ENCODE results near the gene PIK3R4. TPM values are rescaled to one million over a fixed set of nuclear protein-coding genes. Genes with fewer than 3 reads are reported as not detected.

Gene PIK3R4
- total RNA-seq, 3 donors from 2014 or later: 20.1 to 27.5 (median 23.6) TPM

- H3K4me3 ChIP-seq: no peak overlapping the region
- no peak for TF ChIP-seq CTCF (IDR thresholded peaks at IDR 0.05)
- H3K36me3 ChIP-seq (ENCODE audit: low read depth): no peaks in the 10 kb centered on the region
- ATAC-seq (no peak), DNase-seq (no peak)
- no peaks in the 10 kb centered on the region for H3K9me3 ChIP-seq
- intact Hi-C loops (cut with DNase I, micrococcal nuclease): no loop called here
- H3K4me1 ChIP-seq (ENCODE audit: low read depth): no peaks in the 10 kb centered on the region
Measured at GRCh38 chr3:130644628-130645253, 101.9 kb downstream of the PIK3R4 start.

- ATAC-seq: no peak
- Histone ChIP-seq H3K4me1 (ENCODE audit: low read depth) (no peaks in the 10 kb centered on the region), H3K4me3 (no peak overlapping the region), H3K36me3 (ENCODE audit: low read depth) (no peaks in the 10 kb centered on the region), H3K9me3 (no peaks in the 10 kb centered on the region)
- no peak for DNase-seq
- no peak for TF ChIP-seq CTCF (IDR thresholded peaks at IDR 0.05)
- intact Hi-C loops (cut with DNase I, micrococcal nuclease): no loop called here
Measured at GRCh38 chr3:130640027-130640426, 106.6 kb downstream of the PIK3R4 start.

DNA sequence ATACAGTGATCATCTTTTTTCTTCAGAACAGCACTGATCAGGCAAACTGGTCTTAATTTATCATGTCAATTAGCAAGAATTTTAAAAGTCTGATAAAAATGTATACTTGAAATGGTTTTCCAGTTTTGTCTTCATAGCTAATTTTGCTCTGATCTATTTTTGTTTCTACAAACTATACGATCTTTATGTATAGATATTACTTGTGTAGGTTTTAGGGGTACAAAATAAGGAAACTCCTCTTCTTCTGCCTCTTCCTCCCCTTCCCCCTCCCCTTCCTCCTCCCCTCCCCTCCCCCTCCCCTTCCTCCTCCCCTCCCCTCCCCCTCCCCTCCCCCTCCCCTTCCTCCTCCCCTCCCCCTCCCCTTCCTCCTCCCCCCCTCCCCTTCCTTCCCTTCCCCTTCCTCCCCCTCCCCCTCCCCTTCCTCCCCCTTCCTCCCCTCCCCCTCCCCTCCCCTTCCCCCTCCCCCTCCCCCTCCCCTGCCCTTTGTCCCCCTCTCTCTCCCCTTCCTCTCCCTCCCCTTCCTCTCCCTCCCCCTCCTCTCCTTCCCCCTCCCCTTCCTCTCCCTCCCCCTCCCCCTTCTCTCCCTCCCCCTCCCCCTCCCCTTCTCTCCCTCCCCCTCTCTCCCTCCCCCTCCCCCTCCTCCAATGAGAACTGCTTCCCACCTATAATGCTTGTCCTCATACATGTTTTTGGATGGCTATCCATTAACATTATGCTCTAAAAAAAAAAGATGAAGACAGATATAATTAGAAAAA, 110.0 kb downstream of the PIK3R4 start:
- Histone ChIP-seq H3K4me1 (ENCODE audit: low read depth) (no peaks in the 10 kb centered on the region), H3K36me3 (ENCODE audit: low read depth) (no peaks in the 10 kb centered on the region), H3K9me3 (no peaks in the 10 kb centered on the region), H3K4me3 (no peak overlapping the region)
- no peak for ATAC-seq
- no peak for DNase-seq
- TF ChIP-seq CTCF (IDR thresholded peaks at IDR 0.05): no peak
- intact Hi-C loops (cut with DNase I, micrococcal nuclease): no loop called here

GRCh38 chr3:130635978-130636377, 110.7 kb downstream of the PIK3R4 start:
- H3K4me1 ChIP-seq (ENCODE audit: low read depth): no peaks in the 10 kb centered on the region
- H3K4me3 ChIP-seq: no peak overlapping the region
- intact Hi-C loops (cut with DNase I, micrococcal nuclease): no loop called here
- no peaks in the 10 kb centered on the region for H3K9me3 ChIP-seq
- no peaks in the 10 kb centered on the region for H3K36me3 ChIP-seq (ENCODE audit: low read depth)
- no peak for ATAC-seq
- no peak for TF ChIP-seq CTCF (IDR thresholded peaks at IDR 0.05)
- DNase-seq: no peak

DNA sequence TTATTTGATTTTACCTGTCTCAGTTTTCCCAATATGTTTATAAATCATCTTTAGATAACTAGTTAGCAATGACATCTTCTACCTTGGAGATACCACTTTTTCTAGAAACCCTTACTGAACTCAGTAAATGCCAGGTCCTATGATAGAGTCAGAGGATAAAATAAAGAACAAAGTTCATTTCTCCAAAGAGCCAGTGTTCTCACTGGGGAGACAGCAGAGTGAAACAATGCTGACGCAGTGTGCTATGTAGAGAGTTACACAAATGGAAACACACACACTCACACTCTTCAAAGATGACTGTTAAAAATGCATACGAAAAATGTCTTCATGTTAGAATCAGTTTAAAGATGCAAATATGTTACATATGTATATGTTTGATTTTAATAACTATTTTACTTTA, 111.3 kb downstream of the PIK3R4 start:
- intact Hi-C loops (cut with DNase I, micrococcal nuclease): no loop called here
- no peak for ATAC-seq
- Histone ChIP-seq H3K4me1 (ENCODE audit: low read depth) (no peaks in the 10 kb centered on the region), H3K36me3 (ENCODE audit: low read depth) (no peaks in the 10 kb centered on the region), H3K9me3 (no peaks in the 10 kb centered on the region), H3K4me3 (no peak overlapping the region)
- DNase-seq: no peak
- no peak for TF ChIP-seq CTCF (IDR thresholded peaks at IDR 0.05)

Other genes with a start within 250 kb of the PIK3R4 start
- under 1 TPM in 1 of 3 donors, not detected in 2; 0.05 TPM for gene COL6A6, start 229.7 kb downstream of the PIK3R4 start, total RNA-seq
- gene ATP2C1, start 147.3 kb upstream of the PIK3R4 start, total RNA-seq: 10 to 100 TPM; 54.9 to 61.6 (median 56.9) TPM